GM21390 (cell line): Measurements from ENCODE around the gene BTG4.

Experiments
- ATAC-seq: cut with Tn5 transposase; IDR thresholded peaks from one replicate; pipeline ENCODE4 v1.9.1; 2021; ENCODE audit not compliant: unreplicated experiment

BTG4 gene

DNA sequence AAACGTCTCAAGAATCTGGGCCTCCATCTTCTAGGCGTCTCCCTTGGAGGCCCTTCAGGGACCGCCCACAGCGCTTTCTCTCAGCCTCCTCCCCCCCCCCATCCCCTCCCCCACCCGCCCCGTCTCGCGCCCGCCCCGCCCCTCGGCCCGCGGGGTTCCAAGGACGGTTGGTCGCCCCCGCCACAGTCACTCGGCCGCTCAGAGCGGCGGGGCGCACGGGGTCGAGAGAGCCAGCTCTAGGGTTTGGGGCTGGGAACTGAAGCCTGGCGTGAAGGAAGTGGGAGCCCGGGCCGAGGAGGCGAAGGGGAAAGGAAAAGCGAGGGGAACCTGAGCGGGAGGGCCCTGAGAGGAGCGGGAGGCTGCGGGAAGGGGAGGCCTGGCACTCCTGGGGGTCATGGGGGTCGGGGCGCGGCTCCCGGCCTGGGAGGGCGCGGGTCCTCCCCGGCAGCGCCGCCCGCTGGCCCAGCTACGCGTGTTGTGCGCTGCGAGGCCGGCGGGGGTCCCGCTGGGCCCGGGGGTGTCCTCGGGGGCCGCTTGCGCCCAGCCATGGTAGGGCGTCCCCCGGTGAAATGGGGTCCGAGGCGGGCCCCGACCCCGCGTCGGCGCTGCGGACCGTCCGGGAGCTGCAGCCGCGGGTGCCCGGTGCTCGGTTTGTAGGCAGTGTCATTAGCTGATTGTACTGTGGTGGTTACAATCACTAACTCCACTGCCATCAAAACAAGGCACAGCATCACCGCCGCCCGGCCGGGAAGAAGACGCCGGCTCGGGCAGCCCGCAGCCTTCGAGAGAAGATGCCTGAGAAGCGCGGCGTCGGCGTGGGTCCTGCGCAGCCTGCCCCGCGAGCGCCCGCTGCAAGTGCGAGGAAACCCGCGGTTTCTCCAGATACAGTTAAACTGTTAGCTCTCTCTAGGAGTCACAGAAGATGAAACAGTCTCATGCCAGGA, at the start of gene BTG4:
Gene BTG4, minus strand, starts transcription at position 91 of the 944 bp plus-strand sequence. CDS start 13,610 bp downstream, outside the sequence.
- no peak for ATAC-seq

DNA sequence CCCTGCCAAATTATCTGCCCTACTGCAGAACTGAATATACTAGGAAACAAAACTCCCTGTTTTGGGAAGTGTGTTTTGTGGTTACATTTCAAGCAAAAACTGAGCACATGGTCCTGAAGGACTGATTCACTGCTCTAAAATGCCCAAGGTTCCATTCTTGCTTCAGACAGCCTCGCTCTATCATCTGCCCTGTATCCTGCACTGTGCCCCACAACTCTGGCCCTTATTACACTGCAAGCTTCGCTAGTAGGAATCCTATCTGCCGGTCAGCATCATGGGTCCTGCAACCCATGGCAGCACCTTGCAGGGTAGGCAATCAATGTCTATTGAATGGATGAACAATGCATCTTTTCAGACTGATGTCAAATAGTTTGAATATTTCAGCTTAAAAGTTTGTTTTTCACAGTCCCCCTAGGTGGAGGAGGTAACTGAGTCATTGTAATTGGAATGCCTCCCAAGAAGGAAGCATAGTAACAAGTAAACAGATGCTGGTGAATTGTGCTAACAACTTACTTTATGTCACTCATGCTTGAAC, 49.7 kb upstream of the BTG4 start:
- no peak for ATAC-seq

DNA sequence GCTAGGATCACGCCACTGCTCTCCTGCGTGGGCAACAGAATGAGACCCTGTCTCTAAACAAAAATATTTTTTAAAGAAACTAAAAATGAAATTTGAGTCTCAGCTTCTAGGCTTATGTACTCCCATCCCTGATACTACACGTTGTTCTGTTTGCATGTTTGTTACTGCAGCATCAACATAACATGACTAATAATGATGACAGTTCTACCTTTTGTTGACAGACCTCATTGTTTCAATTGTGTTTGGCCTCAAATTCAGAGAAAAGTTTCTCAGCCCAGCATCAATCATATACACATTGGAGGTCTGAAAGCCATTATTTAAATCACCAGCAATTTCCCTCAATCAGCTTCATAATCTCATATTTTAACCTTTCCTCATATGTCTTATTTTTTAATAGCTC, 49.1 kb upstream of the BTG4 start:
- ATAC-seq: no peak

DNA sequence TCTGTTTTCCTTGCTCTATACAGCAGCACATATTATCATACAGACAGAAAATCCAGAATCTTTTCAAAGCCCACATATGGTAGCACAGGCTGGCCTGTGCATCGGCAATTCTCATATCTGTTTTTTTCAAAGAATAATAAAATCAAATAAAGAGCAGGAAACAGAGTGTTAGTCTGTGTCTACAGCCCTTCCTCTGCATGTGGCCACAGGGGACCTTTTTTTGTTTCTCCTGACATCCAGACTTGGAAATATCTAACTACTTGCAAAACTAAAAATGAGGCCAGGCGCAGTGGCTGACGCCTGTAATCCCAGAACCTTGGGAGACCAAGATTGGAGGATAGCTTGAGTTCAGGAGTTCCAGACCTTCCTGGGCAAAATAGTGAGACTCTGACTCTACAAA, 48.6 kb upstream of the BTG4 start:
- no peak for ATAC-seq

DNA sequence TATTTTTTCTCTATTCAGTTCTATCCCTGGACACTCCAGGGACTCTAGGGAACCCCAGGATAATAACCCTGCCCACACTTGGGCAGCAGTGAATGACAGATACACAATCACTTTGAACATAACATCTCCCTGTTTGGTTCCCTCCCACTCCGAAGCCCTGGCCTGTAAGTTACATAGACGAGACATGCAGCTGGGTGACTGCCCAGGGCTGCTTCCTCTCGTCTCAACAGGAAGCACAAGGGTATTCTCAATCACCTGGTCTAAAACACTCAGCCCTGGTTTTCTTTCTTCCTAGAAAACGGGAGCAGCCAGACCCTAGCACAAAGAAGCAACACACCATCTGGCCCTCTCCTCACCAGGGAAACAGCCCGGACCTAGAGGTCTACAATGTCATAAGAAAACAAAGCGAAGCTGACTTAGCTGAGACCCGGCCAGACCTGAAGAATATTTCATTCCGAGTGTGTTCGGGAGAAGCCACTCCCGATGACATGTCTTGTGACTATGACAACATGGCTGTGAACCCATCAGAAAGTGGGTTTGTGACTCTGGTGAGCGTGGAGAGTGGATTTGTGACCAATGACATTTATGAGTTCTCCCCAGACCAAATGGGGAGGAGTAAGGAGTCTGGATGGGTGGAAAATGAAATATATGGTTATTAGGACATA, 47.7 kb upstream of the BTG4 start:
- no peak for ATAC-seq

DNA sequence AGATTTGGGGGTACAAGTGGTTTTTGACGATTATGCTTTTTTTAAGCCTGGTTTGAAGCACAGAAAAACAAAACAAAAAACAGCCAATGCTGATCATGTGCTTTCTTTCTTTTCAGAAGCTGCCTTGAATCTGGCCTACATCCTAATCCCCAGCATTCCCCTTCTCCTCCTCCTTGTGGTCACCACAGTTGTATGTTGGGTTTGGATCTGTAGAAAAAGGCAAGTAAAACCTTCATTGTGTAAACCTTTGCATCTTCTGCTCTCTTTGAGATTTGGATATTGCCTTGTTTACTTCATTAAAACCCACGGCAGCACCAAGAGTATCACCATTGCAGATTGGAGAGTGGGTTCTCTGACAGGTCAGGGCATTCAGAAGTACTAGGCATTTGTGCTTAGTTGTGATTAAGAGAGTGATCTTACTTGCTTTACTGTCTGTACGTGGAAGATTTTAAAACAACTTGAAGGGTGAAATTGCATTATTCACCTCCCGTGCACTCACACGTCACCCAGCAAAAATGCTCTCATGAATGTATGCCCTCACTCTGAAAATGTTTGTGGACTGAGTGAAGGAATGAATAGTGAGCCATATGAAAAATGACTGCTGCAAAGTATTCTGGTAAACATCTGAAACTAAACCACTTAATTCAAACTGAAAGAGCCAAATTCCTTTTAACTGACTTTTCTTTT, 45.4 kb upstream of the BTG4 start:
- no peak for ATAC-seq

DNA sequence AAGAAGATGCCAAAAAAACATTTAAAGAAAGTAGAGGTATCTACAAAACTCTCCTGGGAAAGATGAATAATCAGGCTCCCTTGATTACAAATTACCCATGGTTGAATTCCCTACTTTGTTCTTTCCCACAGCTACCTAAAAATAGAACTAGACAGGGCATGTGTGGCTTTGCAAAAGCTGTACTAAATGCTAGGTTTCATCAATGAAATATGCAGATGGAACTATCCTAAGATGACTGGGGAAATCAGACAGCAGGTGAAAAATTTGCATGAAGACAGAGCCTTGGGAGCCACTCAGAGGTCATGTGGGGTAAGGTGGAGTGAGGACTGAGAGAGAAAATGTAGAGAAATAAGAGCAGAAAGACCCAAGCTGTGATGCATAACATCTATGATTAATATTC, 43.1 kb upstream of the BTG4 start:
- ATAC-seq: no peak

DNA sequence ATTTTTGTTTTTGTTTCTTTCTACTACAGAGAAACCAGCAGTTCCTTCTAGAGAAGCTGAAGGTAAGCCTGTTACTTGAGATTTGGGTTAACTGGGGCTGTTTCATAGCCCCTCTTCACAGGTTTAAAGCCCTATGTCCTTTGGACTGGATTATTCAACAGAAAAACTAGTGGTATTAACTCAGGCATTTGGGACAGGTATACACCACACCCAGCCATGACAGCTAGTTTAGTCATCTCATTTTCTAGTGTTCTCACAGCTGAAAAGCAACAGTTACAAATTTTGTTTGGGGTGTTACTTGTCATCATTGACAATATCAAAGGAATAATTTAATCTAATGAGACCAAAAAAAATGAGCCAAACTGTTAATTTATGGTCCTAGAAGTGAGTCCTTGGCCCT, 42.3 kb upstream of the BTG4 start:
- ATAC-seq: no peak

DNA sequence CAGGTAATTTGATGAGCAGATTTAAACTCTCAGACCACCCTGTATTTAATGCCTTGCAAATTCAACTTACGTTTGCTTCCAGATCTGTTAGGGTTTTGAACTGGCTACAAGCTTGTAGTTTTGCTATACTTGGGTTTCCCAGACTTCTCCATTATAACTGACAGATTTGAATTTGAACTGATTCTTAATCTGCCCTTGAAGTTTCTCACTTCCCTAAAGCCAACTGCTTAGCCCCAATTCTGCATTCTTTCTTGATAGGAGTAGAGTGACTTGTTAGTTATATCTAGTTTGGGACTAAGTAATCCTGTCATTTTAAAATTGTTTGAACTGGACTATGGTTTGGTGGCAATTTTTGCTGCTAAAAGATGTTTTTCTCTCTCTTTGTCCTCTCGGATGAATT, 38.1 kb upstream of the BTG4 start:
- no peak for ATAC-seq

DNA sequence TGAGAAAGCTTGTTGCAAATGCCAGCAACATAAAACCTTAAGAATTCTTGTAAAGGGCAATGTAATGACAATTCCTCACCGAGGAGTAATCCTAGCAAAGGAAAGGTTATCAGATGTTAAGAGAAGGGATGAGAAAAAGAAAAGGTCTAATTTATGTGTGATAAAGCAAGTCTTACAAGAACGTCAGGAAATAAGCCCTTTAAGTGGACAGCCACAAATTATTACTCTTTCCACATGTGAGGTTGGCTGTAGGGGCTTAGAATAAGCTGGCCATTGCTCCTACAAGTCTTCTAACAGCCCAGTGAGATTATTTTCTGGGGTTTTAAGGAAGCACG, 37.6 kb upstream of the BTG4 start:
- no peak for ATAC-seq

DNA sequence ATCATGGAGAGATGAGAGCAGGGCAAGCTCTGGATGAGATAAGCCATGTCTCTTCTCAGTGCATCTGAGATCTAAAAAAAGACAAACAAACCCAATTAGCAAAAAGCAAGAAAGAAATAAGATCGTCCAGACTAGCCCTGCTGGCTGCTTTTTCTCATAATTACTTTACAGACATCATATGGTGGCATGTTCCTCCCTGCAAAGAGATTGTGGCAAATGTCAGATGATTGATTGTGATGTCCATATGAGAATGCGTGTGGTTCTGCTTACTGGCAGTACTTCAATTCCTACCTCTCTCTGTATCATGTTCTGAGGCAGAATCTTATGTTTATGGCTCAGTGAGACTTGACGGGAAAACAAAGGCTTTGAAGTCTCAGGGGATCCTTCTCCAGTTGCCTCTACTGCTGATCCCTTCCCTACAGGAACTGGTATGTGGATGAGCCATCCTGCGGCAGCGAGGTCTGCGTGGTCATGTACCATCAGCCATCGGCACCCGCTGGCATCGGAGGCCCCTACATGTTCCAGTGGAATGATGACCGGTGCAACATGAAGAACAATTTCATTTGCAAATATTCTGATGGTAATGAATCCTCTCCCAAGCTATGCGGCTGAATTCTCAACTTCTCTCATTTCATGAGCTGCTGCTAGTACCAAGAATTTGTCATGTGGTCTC, 37.1 kb upstream of the BTG4 start:
- ATAC-seq: no peak

DNA sequence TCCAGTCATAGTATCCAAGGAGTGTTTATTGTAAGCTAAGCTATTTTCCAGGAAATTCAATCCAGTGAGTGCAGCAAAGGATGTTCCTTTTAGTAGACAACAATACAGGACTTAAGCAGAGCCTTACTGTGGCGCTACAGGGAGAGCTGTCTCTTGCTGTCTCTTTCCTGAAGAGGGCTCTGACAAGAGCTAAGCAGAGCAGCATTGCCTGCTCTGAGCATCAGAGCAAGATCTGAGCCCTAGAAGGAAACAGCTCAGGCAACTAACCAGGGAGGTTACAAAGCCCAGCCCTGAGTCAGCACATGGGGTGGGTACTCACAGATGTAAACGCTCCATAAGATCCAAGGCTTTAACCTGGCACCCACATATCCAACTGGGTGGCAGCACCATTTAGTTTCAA, 36.3 kb upstream of the BTG4 start:
- no peak for ATAC-seq

DNA sequence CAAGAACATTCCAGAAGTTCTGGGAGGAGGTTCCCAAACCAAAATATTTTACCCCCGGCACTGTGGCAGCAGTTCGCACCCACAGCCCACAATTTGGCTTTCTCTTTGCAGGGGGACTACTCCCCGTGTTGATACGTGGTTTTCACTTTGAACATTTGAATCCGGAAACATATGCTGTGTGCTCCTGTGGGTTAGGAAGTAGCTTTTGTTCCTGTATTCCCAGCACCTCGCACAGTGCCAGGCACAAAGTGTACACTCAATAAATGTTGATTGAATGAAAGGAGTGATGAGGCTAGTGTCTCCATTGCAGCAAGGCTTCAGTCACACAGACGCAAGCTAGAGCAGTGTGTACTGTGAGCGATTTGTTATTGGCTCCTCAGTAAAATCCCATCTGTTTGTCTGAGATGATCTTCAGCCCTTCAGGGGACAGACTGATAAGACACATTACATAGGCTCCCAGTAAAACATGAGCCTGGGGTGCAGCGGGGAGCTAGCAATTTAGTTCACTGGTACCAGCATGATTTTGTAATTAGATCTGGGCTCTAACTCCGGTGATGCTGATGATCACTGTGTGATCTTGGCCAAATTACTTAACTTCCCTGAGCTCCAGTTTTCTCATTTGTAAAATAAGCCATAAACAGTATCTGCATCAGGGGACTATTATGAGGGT, 30.6 kb upstream of the BTG4 start:
- no peak for ATAC-seq

DNA sequence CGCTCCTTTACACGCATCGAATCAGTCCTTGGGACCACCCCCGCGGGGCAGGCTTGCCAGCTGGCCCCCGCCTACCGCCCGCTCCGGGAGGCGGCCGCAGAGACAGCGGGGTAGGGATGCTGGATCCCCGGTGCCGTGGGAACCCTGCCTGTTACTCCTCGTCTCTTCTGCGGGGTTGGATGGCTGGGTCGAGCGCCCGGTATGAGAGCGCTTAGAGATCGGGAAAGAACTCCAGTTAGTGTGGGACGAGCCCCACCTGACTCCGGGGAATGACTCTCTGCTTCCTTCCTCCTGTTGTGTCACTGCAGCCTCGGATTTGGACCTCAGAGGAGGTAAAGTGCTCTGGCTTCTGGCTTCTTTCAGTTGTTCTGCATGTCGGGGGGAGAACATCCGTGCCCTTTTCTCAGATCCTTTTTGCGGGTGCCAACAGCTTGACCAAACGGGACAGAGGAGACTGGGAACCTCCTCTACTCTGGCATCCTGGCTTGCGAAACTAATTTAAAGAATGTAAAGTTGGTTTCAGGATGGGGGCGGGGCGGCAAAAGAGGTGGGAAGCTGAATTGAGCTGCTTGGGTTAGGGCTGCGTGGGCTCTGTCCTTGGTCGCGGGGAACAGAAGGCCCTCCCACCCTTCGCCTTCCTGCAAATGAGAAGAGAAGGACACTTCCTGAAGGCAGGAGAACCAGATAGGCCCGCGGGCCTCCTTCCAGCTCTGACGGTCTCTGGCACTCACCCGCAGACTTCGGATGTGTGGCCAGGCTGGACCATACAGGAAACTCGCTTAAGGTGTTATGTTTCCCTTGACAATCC, 29.3 kb upstream of the BTG4 start:
- ATAC-seq: no peak

DNA sequence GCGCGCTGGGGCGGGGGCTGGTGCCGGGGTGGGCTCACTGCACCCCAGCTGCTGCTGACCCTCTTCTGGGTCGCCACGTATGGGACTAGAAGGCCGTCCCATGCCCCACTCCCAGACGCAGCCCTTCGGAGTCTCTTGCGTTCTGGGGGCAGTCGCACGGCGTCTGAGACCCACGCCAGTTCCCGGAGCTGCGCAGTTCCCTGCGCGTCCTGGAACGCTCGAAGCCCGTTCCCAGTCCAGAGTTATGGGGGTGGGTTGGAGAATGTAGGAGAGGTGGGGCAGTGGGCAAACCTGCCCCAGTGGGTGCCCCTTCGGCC, 28.7 kb upstream of the BTG4 start:
- no peak for ATAC-seq

DNA sequence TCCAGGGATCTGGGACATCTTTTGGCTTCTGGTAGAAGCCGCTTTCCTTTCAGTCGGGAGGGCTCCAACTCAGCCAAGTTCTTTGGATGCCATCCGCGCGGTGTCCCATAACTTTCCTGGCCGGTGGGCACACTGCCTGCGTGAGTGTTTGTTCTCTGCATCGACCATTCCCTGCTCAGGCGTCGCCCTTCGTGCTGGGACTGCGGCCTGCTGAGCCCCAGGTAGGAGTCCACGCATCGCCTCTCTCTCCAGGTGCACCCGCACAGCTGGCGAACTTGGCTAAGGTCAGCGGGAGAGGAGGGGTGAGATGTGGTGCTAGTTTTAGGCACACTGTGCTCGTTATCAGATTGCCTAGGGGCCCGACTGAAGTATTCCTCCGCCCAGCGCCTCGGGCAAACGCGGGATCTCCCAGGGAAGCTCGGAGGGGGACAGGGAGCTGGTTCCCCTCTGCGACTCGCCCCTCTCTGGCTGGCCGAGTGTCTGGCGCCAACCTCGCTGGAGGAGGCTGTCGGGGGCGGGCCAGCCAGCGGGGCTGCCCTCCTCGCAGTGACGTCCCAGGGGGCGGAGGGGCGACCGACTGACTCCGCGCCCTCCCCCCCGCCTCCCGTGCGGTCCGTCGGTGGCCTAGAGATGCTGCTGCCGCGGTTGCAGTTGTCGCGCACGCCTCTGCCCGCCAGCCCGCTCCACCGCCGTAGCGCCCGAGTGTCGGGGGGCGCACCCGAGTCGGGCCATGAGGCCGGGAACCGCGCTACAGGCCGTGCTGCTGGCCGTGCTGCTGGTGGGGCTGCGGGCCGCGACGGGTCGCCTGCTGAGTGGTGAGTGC, 28.1 kb upstream of the BTG4 start, which contains the start of gene LAYN:
Gene LAYN, plus strand, starts transcription at position 607 of the 823 bp plus-strand sequence. Its CDS starts 124 bp downstream, at position 731.
- no peak for ATAC-seq

DNA sequence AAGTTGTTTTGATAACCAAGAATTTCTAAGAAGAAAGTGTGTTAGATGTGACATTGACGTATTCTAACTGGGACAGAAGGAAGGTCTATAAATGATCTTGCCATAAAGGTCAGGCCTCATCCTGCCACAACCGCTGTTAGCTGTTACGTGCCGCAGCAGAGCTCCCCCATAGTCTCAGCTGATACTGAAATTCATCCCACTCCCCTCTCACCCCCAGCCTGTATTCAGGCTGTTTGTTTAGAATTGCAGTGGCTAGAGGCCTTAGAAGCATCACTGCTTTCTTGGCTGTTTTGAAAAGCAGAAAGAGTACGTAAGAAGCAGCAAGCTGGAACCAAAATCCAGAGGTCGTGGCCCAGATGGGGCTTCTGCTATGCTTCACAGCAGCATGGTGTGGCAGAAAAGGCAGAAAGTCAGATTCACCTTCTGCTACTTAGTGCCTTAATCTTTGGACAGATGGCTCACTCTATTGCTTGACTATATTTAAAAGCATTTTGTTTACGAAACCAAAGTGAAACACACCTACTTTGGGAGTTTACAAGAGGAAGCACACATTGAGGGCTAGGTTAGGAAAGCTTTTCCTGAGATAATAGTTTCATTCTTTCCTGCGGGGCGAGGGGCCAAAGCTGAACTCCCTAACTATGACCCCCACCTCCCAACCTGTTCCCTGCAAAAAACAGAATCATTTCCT, 27.4 kb upstream of the BTG4 start:
- ATAC-seq: no peak

DNA sequence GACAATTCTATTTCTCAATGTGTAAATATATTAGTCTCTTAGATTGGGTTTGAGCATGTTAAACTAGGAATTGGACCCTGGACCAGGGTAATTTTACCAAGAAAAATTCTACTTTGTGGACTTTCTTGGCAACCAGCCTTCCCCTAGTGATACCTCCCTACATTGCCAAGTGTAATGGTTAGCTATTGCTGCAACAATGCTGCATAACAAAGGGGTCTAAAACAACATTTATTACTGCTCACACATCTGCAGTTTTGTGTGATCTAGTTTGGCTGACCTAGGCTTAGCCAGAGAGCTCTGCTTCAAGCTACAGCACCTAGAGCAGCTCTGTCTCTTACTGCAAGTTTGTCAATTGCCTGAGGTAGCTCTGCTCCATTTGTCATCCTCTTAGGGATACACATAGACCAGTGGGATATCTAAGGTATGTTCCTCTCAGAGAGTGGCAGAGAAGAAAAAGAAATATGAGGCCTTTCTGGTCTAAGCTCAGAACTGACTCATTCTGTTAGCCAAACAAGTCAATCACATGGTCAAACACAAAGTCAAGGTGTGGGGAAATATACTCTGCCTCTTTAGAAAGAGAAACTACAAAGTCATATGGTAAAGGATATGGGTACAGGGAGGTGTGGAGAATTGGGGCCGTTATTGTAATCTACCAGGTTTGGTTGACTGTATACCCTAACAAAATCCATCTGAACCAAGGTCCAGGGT, 26.4 kb upstream of the BTG4 start:
- ATAC-seq: no peak
